Hippocampal formation (tissue), 2 donors: Measurements from ENCODE around the gene SMOC2.
"Not testable (repeated sequence)": the region's sequence is repeated elsewhere in the genome, so short reads cannot be mapped to it uniquely, and the experiment has no call there.

Experiments used
- DNase-seq, 2 donors: peaks; one replicate each; lab custom pipeline; 2025; lab: John Stamatoyannopoulos, UW

The SMOC2 gene

GRCh38 chr6:168655462-168656152, 214.6 kb downstream of the SMOC2 start:
- DNase-seq: no peak

GRCh38 chr6:168658059-168658458, 217.1 kb downstream of the SMOC2 start:
- no peak for DNase-seq

- no peak for DNase-seq
Measured at GRCh38 chr6:168660400-168660945, 219.5 kb downstream of the SMOC2 start.

GRCh38 chr6:168662301-168662936, 221.4 kb downstream of the SMOC2 start:
- DNase-seq: no peak

- DNase-seq: no peak
Measured at GRCh38 chr6:168663041-168663440, 222.1 kb downstream of the SMOC2 start.

- DNase-seq: no peak
Measured at GRCh38 chr6:168664956-168665355, 224.0 kb downstream of the SMOC2 start.

GRCh38 chr6:168666170-168666569, 225.2 kb downstream of the SMOC2 start:
- no peak for DNase-seq

GRCh38 chr6:168666699-168667427, 225.9 kb downstream of the SMOC2 start:
- no peak for DNase-seq

DNA sequence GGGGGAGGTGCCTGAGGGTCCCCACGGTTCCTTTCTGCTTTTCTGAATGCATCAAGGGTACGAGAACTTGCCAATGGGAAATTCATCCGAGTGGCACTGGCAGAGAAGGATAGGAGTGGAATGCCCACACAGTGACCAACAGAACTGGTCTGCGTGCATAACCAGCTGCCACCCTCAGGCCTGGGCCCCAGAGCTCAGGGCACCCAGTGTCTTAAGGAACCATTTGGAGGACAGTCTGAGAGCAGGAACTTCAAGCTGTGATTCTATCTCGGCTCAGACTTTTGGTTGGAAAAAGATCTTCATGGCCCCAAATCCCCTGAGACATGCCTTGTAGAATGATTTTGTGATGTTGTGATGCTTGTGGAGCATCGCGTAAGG, 226.4 kb downstream of the SMOC2 start:
- no peak for DNase-seq

DNA sequence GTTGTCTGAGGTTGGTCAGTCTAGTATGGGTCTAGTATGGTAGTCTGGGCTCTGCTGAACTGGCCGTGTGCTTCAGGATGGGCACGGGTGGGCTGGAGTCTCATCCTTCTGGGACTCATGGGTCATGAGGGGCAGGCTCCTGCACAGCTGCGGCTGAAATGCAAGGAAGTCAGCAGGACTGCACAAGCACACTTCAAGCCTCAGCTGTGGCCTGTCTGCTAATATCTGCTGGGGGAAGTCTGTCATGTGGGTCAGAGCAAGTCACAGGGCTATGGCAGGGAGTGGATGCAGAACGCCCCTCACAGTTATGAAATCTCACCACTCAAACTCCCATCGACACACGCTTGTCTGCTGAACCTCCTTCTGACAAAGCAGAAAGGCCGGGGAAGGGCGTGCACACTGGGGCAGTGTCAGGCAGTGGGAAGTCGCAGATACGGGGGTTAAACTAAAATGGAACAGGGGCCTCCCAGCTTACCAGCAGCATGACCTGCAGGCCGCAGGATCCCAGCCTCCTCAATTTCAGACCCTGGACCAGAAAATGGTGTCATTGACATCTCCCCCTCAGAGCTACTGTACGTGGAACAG, 229.5 kb downstream of the SMOC2 start:
- DNase-seq: no peak

- DNase-seq: no peak
Measured at GRCh38 chr6:168671028-168671862, 230.3 kb downstream of the SMOC2 start.

DNA sequence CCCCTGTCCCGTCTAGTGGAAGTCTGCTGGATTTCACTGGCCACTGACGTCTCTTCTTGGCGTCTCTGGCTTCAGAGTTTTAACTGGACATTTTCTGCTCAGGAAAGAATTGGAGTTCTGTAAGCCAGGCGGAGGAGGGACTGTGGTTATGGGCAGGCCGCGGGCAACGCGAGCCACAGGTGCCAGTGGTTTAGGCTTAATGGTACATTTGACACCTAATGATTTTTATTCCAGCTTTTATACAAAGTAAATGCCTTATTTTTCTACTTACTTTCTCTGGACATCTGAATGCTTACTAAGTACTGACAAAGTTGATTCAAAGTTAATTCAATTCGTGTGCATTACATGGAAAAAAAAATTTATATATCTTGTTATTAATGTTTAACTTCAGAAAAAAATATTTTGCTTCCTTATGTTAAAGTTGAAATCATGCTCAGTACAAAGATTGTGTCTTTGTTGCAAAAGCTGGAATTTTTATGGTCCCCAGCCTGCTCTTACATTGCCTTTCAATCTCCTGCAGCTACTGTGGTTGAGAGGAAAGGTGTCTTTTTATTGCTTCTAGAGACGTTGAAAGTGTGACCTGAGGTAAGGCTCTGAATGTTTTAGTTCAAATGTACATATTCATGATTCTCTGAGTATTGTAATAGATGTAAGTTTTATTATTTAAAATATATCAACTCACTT, 231.0 kb downstream of the SMOC2 start:
- no peak for DNase-seq

DNA sequence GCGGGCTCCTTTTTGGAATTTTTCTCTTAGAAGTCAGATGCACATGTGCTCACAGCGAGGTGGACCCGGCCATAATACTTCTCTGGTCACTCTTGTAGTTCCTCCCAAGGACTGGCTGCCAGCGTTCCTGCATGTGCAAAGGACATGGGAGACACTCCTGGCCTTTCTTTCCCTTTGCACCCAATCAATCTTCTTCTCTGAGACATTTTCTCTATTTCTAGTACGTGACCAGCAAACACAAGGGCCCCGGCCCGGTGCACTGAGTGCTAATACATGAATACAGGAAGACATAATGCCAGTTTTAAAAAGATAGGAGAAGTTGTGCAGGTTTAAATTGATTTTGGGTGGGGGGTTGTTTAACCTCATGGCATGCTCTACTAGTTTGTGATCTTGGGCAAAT, 233.6 kb downstream of the SMOC2 start:
- no peak for DNase-seq

- no peak for DNase-seq
Measured at GRCh38 chr6:168675375-168675774, 234.4 kb downstream of the SMOC2 start.

DNA sequence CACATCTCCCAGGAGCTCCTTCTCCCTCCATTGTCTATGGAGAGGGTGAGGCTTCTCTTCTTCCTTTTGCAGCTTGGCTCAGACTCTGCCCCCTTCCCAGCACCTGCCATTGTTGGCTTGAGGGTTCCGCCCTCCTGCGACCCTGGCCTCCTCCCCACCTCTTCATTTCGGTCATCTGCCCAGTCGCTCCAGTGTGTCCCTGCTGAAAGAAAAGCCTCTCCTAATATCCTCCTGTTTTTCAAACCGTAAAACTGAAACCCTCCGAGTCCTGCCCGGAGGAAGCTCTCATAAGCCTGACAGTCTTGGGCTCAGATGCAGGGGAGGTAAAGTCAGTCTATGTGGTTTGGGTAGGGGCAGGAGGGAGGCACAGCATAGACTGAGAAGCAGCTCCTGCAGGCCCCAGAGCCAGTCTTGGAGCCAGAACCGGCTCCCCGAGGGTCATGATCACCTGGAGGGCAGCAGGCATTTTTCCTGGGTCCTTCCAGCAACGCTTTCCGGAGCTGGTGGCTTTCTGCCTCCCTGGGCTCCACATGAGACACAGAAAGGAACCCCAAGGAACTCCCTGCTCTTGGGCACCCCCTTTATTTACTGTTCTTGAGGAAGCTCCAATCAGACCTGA, 235.1 kb downstream of the SMOC2 start:
- no peak for DNase-seq

- no peak for DNase-seq
Measured at GRCh38 chr6:168676552-168677322, 235.8 kb downstream of the SMOC2 start.

GRCh38 chr6:168677323-168677781, 236.4 kb downstream of the SMOC2 start:
- DNase-seq: not testable (repeated sequence)

GRCh38 chr6:168678077-168678476, 237.1 kb downstream of the SMOC2 start:
- no peak for DNase-seq

GRCh38 chr6:168678588-168678987, 237.6 kb downstream of the SMOC2 start:
- no peak for DNase-seq

DNA sequence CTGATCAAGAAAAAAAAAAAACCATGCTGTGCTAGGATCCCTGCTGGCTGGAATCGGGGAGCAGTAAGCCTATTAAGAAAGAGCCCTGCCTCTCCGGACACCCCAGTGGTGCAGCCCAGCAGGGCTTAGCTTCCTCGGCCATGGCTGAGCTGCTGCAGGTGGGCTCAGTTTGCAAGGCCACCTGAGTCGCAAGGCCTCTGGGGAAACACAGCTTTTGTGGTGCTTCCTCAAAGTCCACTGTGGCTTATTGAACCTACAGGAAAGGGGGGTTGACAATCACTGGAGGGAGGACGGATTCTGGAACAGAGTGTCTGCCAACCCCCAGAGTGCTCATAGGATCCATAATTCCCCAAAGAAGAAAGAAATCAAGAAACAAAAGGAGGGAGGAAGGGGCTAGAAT, 240.8 kb downstream of the SMOC2 start:
- no peak for DNase-seq
